ENCODE data around the gene TUBB2A. TPM values are rescaled to one million over a fixed set of nuclear protein-coding genes. Genes with fewer than 3 reads are reported as not detected.

The TUBB2A gene
- total RNA-seq, 1 experiment from 2014 or later: 33.3 TPM

GRCh38 chr6:3205913-3206312, 48.6 kb upstream of the TUBB2A start:
- in situ Hi-C loops (cut with HindIII; ENCODE audit: low pct_unique_long_range_greater_than_20kb, low sequenced_read_pairs): no loop called here
- DNase-seq (ENCODE audit: low read depth, low spot score) (no peak), ATAC-seq (no peak)
- H3K27me3 ChIP-seq (ENCODE audit: control insufficient read depth, insufficient read depth, low read length): no peaks in the 10 kb centered on the region
- H3K36me3 ChIP-seq (ENCODE audit: control insufficient read depth, insufficient read depth, low read length): no peaks in the 10 kb centered on the region
- no peak for TF ChIP-seq POLR2AphosphoS5 (IDR thresholded peaks at IDR 0.05; ENCODE audit: low read depth, low read length)
- no peak for TF ChIP-seq REST (IDR thresholded peaks at IDR 0.05; ENCODE audit: insufficient read depth in 1 of 2, low read depth in 2 of 2, low read length in 1 of 2)
- TF ChIP-seq CTCF (IDR thresholded peaks at IDR 0.05): no peak
- TF ChIP-seq SIN3A (IDR thresholded peaks at IDR 0.05; ENCODE audit: borderline replicate concordance, insufficient read depth, low read depth, low read length): no peak
- no peak for TF ChIP-seq TCF7L2 (IDR thresholded peaks at IDR 0.05; ENCODE audit: low read depth, low read length)
- POLR2A ChIA-PET: no interaction called here
- CTCF ChIA-PET: no interaction called here
- no TSS peak for BruUV-seq (replicated peaks)
- no peak overlapping the region for H3K4me3 ChIP-seq (ENCODE audit: low read depth in 2 of 2, low read length in 2 of 2)
- H3K27ac ChIP-seq (ENCODE audit: low read length): no peak overlapping the region
- intact Hi-C loops (cut with micrococcal nuclease; ENCODE audit: unreplicated experiment): no loop called here
- H3K9me3 ChIP-seq (ENCODE audit: control insufficient read depth, insufficient read depth, low read depth, low read length): no peaks in the 10 kb centered on the region
- H3K4me1 ChIP-seq (ENCODE audit: control insufficient read depth, insufficient read depth, low read length): peaks cover 6% of the 10 kb centered on the region; the same call in 1 of the 2 replicates

- TF ChIP-seq REST (IDR thresholded peaks at IDR 0.05; ENCODE audit: insufficient read depth in 1 of 2, low read depth in 2 of 2, low read length in 1 of 2) (no peak), TCF7L2 (IDR thresholded peaks at IDR 0.05; ENCODE audit: low read depth, low read length) (no peak), POLR2AphosphoS5 (IDR thresholded peaks at IDR 0.05; ENCODE audit: low read depth, low read length) (no peak), CTCF (IDR thresholded peaks at IDR 0.05) (no peak), SIN3A (IDR thresholded peaks at IDR 0.05; ENCODE audit: borderline replicate concordance, insufficient read depth, low read depth, low read length) (no peak)
- intact Hi-C loops (cut with micrococcal nuclease; ENCODE audit: unreplicated experiment): no loop called here
- Histone ChIP-seq H3K27ac (ENCODE audit: low read length) (no peak overlapping the region), H3K27me3 (ENCODE audit: control insufficient read depth, insufficient read depth, low read length) (no peaks in the 10 kb centered on the region), H3K4me3 (ENCODE audit: low read depth in 2 of 2, low read length in 2 of 2) (no peak overlapping the region), H3K4me1 (ENCODE audit: control insufficient read depth, insufficient read depth, low read length) (peaks cover 6% of the 10 kb centered on the region; the same call in 1 of the 2 replicates), H3K9me3 (ENCODE audit: control insufficient read depth, insufficient read depth, low read depth, low read length) (no peaks in the 10 kb centered on the region), H3K36me3 (ENCODE audit: control insufficient read depth, insufficient read depth, low read length) (no peaks in the 10 kb centered on the region)
- in situ Hi-C loops (cut with HindIII; ENCODE audit: low pct_unique_long_range_greater_than_20kb, low sequenced_read_pairs): no loop called here
- ATAC-seq: no peak
- no TSS peak for BruUV-seq (replicated peaks)
- POLR2A ChIA-PET: no interaction called here
- no peak for DNase-seq (ENCODE audit: low read depth, low spot score)
- CTCF ChIA-PET: no interaction called here
These were observed 47.6 kb upstream of the TUBB2A start for GRCh38 chr6:3204921-3205320.

Data from Panc1 (cell line).